ENCODE data around the gene STK24. TPM values are rescaled to one million over a fixed set of nuclear protein-coding genes. Genes with fewer than 3 reads are reported as not detected.

The STK24 gene
- total RNA-seq, 4 donors from 2014 or later = 55.3 to 96.3 (median 83.9) TPM

GRCh38 chr13:98438246-98439125 lies 138.4 kb downstream of the STK24 start:
- no peak for ATAC-seq (ENCODE audit: low FRiP score)

GRCh38 chr13:98436233-98436910 lies 140.5 kb downstream of the STK24 start:
- DNase-seq (ENCODE audit: low spot score) (no peak), ATAC-seq (ENCODE audit: low FRiP score) (no peak)
- no peak for TF ChIP-seq CTCF (IDR thresholded peaks at IDR 0.05)

More at GRCh38 chr13:98438246-98439125, 138.4 kb downstream of the STK24 start:
- TF ChIP-seq CTCF (IDR thresholded peaks at IDR 0.05) = no peak
- no peak for DNase-seq (ENCODE audit: low spot score)

- DNase-seq (ENCODE audit: low spot score) (no peak), ATAC-seq (ENCODE audit: low FRiP score) (no peak)
- no peak for TF ChIP-seq CTCF (IDR thresholded peaks at IDR 0.05)
Measured at GRCh38 chr13:98435376-98435775, 141.5 kb downstream of the STK24 start.

GRCh38 chr13:98434060-98434459 lies 142.8 kb downstream of the STK24 start:
- ATAC-seq (ENCODE audit: low FRiP score) (no peak), DNase-seq (ENCODE audit: low spot score) (no peak)
- no peak for TF ChIP-seq CTCF (IDR thresholded peaks at IDR 0.05)

- ATAC-seq (ENCODE audit: low FRiP score) = no peak
- no peak for TF ChIP-seq CTCF (IDR thresholded peaks at IDR 0.05)
- DNase-seq (ENCODE audit: low spot score) = no peak
Measured at GRCh38 chr13:98433654-98434053, 143.3 kb downstream of the STK24 start.

GRCh38 chr13:98432638-98433037 lies 144.3 kb downstream of the STK24 start:
- ATAC-seq (ENCODE audit: low FRiP score) (no peak), DNase-seq (ENCODE audit: low spot score) (no peak)
- no peak for TF ChIP-seq CTCF (IDR thresholded peaks at IDR 0.05)
